NT2/D1 (cell line): ENCODE data around the gene SART3.

ENCODE experiments used
- SUZ12 ChIP-seq: IDR thresholded peaks from 2 replicates; pipeline ENCODE4 v1.6.1; 2011; ENCODE audit not compliant: insufficient read length, insufficient read depth; ENCODE audit errors: extremely low read depth
- YY1 ChIP-seq: IDR thresholded peaks from 2 replicates; pipeline ENCODE4 v1.6.1; 2011; ENCODE audit not compliant: insufficient read length, insufficient read depth
- ZNF274 ChIP-seq: IDR thresholded peaks from 2 replicates; pipeline ENCODE4 v1.6.1; 2011; ENCODE audit warnings: mild to moderate bottlenecking, low read depth, low read length

- TF ChIP-seq ZNF274 (no peak), YY1 (no peak), SUZ12 (no peak)
Observed at GRCh38 chr12:108609537-108610335, 48.8 kb upstream of the SART3 start.
